ENCODE results near the gene MDM1.

The MDM1 gene

DNA sequence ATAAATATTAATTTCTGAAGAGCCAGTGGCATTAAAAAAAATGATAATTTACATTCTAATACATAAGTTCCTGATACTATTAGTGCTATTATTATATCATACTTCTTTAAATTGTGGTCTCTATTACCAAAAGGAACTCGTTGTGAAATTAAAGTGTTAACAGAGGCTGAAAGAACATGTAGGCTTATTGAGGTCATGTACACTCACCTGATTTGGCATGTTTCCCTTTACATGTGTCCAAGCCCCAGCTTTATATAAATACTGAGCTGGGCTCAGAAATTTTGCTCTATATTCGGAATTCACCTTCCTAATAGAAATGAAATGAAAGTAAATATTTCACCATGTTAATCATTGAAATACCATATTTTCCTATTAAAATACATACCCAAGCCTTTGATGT, 11.0 kb downstream of the MDM1 start:
- no peaks in the 10 kb centered on the region for H3K4me1 ChIP-seq (ENCODE audit: insufficient read depth, low read length)
- no peaks in the 10 kb centered on the region for H3K36me3 ChIP-seq (ENCODE audit: insufficient read depth, low read length)
- no peaks in the 10 kb centered on the region for H3K9me3 ChIP-seq (ENCODE audit: control insufficient read depth, insufficient read depth, low read length)
- no peak overlapping the region for H3K9ac ChIP-seq (ENCODE audit: low read depth, low read length)

DNA sequence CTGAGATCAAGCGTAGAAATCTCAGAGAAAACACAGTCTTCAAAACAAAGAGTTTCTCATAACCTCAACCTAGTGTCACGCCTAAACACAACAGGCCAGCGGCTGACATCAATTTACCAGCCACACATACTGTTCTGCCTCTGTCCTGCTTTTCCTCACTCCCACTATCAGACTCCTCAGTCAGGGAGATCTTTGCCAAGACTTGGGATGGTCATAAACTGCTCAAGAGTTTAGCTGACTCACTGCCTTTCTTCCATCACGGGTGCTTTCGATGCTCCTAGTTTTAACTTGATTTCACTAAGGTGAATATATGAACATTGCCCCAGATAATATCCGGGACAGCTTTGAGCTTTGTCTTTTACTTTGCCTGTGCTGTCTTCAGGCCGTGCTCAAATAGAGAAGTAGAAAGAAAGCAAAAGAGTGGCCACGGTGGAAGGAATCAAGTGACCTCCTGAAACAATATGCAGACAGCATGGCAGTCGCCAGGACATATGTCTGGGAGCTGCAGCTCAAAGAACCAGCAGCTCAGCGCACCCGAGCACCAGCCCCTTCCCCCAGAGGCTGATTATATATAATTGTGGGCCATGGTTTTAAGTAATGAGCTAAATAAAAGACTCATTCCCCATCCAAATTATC, 12.1 kb downstream of the MDM1 start:
- H3K4me1 ChIP-seq (ENCODE audit: insufficient read depth, low read length): no peaks in the 10 kb centered on the region
- H3K9ac ChIP-seq (ENCODE audit: low read depth, low read length): no peak overlapping the region
- H3K36me3 ChIP-seq (ENCODE audit: insufficient read depth, low read length): no peaks in the 10 kb centered on the region
- no peaks in the 10 kb centered on the region for H3K9me3 ChIP-seq (ENCODE audit: control insufficient read depth, insufficient read depth, low read length)

DNA sequence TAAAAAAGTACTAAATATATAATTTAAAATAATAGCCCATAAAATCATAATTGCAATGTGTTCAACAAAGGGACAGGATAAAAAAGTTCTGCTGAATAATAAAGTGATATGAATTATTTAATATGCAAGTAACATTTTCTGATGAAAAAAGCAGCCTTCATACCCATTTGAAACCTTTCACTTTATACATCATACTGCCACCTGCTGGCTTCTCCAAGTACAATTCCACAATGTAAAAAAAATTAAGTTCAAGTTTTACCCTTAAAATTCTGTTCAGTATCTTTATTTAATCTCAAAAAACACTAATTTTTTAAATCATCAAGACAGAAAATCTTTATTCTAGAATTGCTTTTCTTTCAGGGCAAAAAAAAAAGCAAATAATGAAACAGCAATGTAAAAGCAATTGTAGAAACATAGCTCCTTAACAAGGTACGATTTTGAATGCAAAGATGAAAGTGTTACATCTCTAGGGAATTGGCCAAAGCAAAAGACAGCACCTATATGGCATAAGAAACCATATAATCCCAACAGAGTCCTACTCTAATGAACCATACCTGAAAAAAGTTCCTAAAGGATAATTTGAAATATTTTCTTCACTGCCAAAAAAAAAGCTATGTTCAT, 15.0 kb downstream of the MDM1 start:
- Histone ChIP-seq H3K36me3 (ENCODE audit: insufficient read depth, low read length) (peaks cover 8% of the 10 kb centered on the region; the same call in 1 of the 2 replicates), H3K9me3 (ENCODE audit: control insufficient read depth, insufficient read depth, low read length) (no peaks in the 10 kb centered on the region), H3K9ac (ENCODE audit: low read depth, low read length) (no peak overlapping the region), H3K4me1 (ENCODE audit: insufficient read depth, low read length) (no peaks in the 10 kb centered on the region)

DNA sequence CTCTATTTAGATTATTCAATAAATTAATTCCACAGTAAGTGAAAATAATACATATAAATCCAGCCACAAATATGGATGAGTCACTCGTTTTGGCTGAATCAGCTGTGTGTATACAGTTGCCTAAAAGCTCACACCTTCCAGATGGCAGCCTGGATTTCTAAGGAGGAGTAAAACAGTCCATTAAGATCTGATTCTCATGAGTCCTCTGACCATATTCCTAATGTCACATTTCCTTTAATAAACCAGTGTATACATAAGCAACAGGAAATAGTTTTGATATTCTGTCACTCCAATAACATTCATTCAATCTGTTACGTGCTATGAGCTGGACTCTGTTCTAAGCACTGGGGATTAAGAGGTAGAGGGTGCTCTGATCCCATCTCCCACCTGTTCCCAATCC, 21.8 kb downstream of the MDM1 start:
- H3K4me1 ChIP-seq (ENCODE audit: insufficient read depth, low read length): no peaks in the 10 kb centered on the region
- H3K36me3 ChIP-seq (ENCODE audit: insufficient read depth, low read length): peaks cover 8% of the 10 kb centered on the region; the same call in 1 of the 2 replicates
- no peak overlapping the region for H3K9ac ChIP-seq (ENCODE audit: low read depth, low read length)
- no peaks in the 10 kb centered on the region for H3K9me3 ChIP-seq (ENCODE audit: control insufficient read depth, insufficient read depth, low read length)

DNA sequence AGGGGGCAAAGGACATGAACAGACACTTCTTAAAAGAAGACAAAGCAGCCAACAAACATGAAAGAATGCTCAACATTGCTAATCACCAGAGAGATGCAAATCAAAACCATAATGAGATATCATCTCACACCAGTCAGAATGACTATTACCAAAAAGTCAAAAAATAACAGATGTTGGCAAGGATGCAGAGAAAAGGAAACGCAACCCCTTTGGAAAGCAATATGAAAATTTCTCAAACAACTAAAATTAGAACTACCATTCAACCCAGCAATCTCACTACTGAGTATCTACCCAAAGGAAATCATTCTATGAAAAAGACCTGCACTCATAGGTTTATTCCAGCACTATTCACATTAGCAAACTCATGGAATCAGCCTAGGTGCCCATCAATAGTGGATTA, 25.6 kb downstream of the MDM1 start:
- Histone ChIP-seq H3K36me3 (ENCODE audit: insufficient read depth, low read length) (0 out of 2 replicates have a peak, but pooled peaks cover 5% of the 10 kb centered on the region), H3K9ac (ENCODE audit: low read depth, low read length) (no peak overlapping the region)

DNA sequence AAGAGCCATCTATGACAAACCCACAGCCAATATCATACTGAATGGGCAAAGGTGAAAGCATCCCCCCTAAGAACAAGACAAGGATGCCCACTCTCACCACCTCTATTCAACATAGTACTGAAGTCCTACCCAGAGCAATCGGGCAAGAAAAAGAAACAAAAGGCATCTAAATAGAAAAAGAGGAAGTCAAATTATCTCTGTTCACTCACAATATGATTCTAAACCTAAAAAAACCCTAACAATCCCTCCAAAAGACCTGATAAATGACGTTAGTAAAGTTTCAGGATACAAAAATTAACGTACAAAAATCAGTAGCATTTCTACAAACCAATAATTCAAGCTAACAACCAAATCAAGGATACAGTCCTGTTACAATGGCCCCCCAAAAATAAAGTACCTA, 26.9 kb downstream of the MDM1 start:
- Histone ChIP-seq H3K36me3 (ENCODE audit: insufficient read depth, low read length) (0 out of 2 replicates have a peak, but pooled peaks cover 5% of the 10 kb centered on the region), H3K9ac (ENCODE audit: low read depth, low read length) (no peak overlapping the region), H3K4me1 (ENCODE audit: insufficient read depth, low read length) (no peaks in the 10 kb centered on the region), H3K9me3 (ENCODE audit: control insufficient read depth, insufficient read depth, low read length) (no peaks in the 10 kb centered on the region)

More for the DNA sequence above, 25.6 kb downstream of the MDM1 start:
- Histone ChIP-seq H3K4me1 (ENCODE audit: insufficient read depth, low read length) (no peaks in the 10 kb centered on the region), H3K9me3 (ENCODE audit: control insufficient read depth, insufficient read depth, low read length) (no peaks in the 10 kb centered on the region)

DNA sequence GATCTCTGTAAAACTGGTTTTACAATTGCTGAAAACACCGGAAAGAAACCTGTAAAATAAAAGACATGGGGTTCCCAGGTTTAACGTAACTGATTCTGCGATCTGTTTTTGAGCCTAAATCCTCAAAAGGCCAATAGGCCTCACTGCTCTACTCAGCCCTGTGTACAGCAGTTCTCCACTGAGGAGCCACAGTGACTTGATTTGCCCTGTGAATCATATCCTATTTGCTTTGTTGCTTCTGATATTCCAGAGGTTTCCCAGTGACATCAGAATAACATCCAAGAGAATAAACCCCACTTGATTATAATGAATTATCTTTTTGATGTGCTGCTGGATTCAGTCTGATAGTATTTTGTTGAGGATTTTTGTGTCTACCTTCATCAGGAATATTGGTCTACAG, 27.5 kb downstream of the MDM1 start:
- Histone ChIP-seq H3K36me3 (ENCODE audit: insufficient read depth, low read length) (0 out of 2 replicates have a peak, but pooled peaks cover 5% of the 10 kb centered on the region), H3K9me3 (ENCODE audit: control insufficient read depth, insufficient read depth, low read length) (no peaks in the 10 kb centered on the region), H3K4me1 (ENCODE audit: insufficient read depth, low read length) (no peaks in the 10 kb centered on the region), H3K9ac (ENCODE audit: low read depth, low read length) (no peak overlapping the region)

DNA sequence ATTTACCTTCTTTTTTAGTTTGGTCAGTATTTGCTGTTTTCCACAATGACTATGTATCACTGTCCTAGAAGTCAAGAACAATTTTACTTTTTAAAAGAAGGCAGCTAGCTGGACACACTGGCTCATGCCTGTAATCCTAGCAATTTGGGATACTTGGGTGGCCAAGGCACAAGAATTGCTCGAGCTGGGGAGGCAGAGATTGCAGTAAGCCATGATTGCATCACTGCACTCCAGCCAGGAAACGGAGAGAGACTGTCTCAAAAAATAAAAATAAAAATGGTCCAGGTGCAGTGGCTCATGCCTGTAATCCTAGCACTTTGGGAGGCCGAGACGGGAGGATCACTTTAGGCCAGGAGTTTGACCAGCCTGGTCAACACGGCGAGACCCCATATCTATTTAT, 28.3 kb downstream of the MDM1 start:
- Histone ChIP-seq H3K9ac (ENCODE audit: low read depth, low read length) (no peak overlapping the region), H3K4me1 (ENCODE audit: insufficient read depth, low read length) (no peaks in the 10 kb centered on the region), H3K36me3 (ENCODE audit: insufficient read depth, low read length) (0 out of 2 replicates have a peak, but pooled peaks cover 5% of the 10 kb centered on the region), H3K9me3 (ENCODE audit: control insufficient read depth, insufficient read depth, low read length) (no peaks in the 10 kb centered on the region; the same call in 1 of the 2 replicates)

DNA sequence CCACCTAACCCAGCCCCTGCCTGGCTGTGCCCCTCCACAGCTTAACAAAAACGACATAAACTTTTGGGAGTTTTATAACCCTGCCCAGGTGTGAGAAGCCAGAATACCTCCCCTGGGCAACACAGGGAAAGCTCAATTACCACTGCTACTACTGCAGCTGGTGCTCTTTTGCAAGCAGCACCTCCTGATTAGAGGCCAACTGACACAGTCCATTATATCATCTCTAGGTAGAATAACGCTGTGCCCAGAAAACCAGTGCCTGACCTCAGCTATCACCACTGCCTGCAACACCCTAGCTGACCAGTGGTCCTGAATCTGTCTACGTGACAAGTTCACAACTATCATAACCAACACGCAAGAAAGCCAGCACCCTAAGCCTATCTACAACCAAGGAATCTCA, 34.2 kb downstream of the MDM1 start:
- no peaks in the 10 kb centered on the region; the same call in 1 of the 2 replicates for H3K9me3 ChIP-seq (ENCODE audit: control insufficient read depth, insufficient read depth, low read length)
- H3K36me3 ChIP-seq (ENCODE audit: insufficient read depth, low read length): 0 out of 2 replicates have a peak, but pooled peaks cover 5% of the 10 kb centered on the region
- H3K9ac ChIP-seq (ENCODE audit: low read depth, low read length): no peak overlapping the region
- H3K4me1 ChIP-seq (ENCODE audit: insufficient read depth, low read length): no peaks in the 10 kb centered on the region

DNA sequence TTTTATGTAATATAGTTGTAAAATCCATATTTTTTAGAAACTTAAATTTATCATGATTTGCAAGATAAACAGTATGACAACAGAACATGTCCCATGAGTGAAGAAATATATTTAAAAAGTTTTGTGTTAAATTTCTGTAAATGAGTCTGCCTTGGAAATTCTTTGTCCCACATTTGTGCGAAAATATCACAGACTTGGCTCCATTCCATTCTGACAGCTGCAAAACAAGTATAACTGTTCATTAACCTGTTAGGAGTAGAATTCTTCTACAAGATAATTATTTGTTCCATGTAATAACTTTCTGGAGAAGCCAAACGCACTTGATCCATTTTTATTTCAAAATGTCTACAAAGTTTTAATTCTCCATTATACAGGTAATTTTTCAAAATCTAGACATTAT, 37.9 kb downstream of the MDM1 start:
- peaks cover 2% of the 10 kb centered on the region; the same call in 1 of the 2 replicates for H3K36me3 ChIP-seq (ENCODE audit: insufficient read depth, low read length)
- no peaks in the 10 kb centered on the region; the same call in 1 of the 2 replicates for H3K9me3 ChIP-seq (ENCODE audit: control insufficient read depth, insufficient read depth, low read length)
- no peaks in the 10 kb centered on the region for H3K4me1 ChIP-seq (ENCODE audit: insufficient read depth, low read length)

DNA sequence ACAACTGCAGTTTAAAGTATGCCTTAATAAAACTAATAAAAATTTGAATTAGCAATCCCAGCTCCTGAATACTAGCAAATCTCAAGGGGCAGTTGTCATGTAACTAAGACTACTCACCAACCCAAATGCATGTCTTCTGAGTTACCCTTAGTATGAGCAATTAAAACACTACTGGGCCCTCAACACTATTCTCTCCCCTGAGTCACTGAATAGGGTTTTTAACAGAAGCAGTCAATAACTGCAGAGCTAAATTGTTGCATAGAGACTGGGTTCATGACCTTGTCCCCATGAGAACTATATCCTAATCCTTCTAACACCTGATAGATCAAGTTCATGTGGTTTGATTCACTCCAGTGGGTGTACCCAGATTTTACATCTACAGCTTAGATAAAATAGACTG, 38.8 kb downstream of the MDM1 start:
- Histone ChIP-seq H3K9me3 (ENCODE audit: control insufficient read depth, insufficient read depth, low read length) (no peaks in the 10 kb centered on the region), H3K36me3 (ENCODE audit: insufficient read depth, low read length) (peaks cover 2% of the 10 kb centered on the region; the same call in 1 of the 2 replicates), H3K4me1 (ENCODE audit: insufficient read depth, low read length) (no peaks in the 10 kb centered on the region), H3K9ac (ENCODE audit: low read depth, low read length) (no peak overlapping the region)

More for the DNA sequence above, 37.9 kb downstream of the MDM1 start:
- no peak overlapping the region for H3K9ac ChIP-seq (ENCODE audit: low read depth, low read length)

DNA sequence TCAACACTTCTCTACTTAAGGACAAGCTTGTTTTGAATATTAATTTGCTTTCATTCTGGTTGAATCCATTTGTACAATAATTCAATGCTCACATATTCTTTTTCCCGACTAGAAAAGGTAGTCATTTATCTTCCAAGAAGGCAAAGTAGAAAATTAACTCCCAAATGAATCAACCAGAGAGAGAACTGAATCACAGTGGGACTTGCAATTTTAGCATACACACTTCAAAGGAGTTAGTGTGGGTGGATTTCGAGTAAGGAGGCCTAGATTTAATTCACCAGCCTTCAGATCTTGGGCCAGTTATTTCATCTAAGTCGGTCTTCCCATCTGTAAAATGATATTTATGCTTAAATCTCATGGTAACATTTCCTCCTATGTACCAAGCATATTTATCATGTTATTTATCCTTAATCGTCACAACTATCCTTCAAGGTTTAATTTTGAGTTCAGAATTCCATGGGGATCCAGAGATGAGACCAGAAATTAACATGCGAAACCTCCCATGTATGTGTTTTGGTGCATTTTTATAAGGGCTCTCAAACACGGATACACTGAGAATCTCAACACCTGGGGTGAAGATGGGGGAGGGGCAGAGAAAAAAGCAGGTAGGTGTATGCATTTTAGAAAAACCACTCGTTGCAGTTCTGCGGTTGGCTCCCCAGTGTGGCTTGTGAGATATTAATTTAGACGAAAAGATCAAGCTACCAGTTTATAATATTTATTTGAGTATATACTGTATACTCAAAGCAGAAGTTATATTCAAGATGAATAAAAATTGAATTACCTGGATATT, 39.8 kb downstream of the MDM1 start:
- no peak overlapping the region for H3K9ac ChIP-seq (ENCODE audit: low read depth, low read length)
- no peaks in the 10 kb centered on the region for H3K9me3 ChIP-seq (ENCODE audit: control insufficient read depth, insufficient read depth, low read length)
- H3K4me1 ChIP-seq (ENCODE audit: insufficient read depth, low read length): no peaks in the 10 kb centered on the region
- peaks cover 2% of the 10 kb centered on the region; the same call in 1 of the 2 replicates for H3K36me3 ChIP-seq (ENCODE audit: insufficient read depth, low read length)

DNA sequence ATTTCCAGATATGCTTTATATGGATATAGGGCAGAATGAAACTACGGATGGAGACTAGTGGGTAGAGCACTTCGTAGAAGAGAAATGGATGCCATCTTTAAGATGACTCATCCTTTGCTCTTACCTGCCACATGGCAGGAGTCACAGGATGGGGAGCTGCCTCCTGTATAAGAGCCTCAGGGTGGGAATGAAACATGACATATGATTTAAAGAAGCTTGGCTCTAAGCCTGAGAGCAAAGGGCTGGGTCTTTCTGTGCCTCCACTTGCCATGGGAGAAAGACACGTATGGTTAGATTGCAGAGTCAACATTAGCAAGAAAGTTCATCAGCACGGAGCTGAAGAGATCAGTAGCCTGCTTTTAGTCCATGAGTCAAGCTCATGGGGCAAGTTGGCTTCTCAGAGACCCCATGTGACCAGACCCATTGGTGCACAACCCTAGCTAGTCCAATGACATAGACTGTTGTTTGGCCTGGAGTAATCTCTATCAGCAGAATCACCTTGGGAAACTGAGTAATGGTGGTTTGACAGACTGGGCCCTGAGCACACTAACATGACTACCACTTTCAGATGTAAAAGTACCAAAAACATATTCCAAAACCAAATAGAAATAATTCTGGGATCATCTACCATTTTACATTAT, 40.6 kb downstream of the MDM1 start:
- Histone ChIP-seq H3K36me3 (ENCODE audit: insufficient read depth, low read length) (peaks cover 2% of the 10 kb centered on the region; the same call in 1 of the 2 replicates), H3K9me3 (ENCODE audit: control insufficient read depth, insufficient read depth, low read length) (no peaks in the 10 kb centered on the region), H3K4me1 (ENCODE audit: insufficient read depth, low read length) (no peaks in the 10 kb centered on the region), H3K9ac (ENCODE audit: low read depth, low read length) (no peak overlapping the region)

DNA sequence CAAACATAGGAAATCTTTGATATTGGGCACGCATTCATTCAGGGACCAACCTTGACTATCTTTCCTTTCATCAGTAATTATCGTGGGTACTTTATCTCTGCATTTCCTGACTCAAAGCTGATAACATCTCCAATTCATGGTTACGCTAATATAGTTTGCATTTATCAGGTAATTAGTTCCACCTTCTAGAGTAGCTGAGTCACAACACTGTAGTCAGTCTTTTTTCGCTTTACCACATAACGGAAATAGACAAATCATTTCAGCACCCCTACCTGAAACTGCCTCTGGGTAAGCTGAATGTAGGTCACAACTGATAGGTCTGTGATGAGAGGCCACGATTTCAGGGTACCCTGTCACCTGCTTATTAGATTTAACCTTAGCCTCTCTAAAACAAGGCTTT, 42.0 kb downstream of the MDM1 start:
- Histone ChIP-seq H3K9me3 (ENCODE audit: control insufficient read depth, insufficient read depth, low read length) (no peaks in the 10 kb centered on the region), H3K36me3 (ENCODE audit: insufficient read depth, low read length) (peaks cover 2% of the 10 kb centered on the region; the same call in 1 of the 2 replicates), H3K9ac (ENCODE audit: low read depth, low read length) (no peak overlapping the region), H3K4me1 (ENCODE audit: insufficient read depth, low read length) (no peaks in the 10 kb centered on the region)

All from ES-I3 (cell line).